Stimulated activated CD4-positive, alpha-beta T cell treated with anti-CD3 and anti-CD28 coated beads, Interleukin-1b, Interleukin-23, amount 100 ng/mL, for 1 hour (primary cell): ENCODE measurements around the gene CADM2.

Experiments used
- DNase-seq, 2 donors: peaks; one replicate each; pipeline ENCODE4 v3.0.0-alpha.2; 2020; ENCODE audit warnings: low read depth in 2 of 2

Gene CADM2

DNA sequence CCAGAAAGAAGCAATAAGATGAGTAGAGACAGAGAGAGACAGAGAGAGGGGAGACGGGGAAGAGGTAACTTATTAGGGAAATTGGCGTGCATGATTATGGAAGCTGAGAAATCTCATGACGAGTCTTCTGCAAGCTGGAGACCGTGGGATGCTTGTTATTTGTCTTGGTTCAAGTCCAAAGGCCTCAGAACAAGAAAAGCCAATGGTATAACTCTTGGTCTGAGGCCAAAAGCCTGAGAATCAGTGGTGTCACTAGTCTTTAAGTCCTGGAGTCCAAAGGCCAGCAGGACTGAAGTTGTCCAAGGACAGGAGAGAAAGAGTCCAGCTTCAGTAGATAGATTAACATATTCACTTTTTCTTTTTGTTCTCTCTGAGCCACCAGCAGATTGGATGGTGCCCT, 613.6 kb downstream of the CADM2 start:
- DNase-seq: no peak

DNA sequence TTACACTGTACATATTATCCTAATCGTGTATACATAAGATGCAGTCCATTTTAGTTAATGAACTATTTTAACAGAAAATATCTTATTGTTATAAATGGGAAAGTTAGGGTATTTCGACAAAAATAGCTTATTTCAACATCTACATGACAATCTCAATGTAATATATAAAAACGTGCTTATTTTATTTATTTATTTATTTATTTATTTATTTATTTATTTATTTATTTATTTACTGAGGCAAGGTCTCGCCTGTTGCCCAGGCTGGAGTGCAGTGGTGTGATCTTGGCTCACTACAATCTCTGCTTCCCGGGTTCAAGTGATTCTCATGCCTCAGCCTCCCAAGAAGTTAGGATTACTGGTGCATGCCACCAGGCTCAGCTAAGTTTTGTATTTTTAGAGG, 614.2 kb downstream of the CADM2 start:
- no peak for DNase-seq

DNA sequence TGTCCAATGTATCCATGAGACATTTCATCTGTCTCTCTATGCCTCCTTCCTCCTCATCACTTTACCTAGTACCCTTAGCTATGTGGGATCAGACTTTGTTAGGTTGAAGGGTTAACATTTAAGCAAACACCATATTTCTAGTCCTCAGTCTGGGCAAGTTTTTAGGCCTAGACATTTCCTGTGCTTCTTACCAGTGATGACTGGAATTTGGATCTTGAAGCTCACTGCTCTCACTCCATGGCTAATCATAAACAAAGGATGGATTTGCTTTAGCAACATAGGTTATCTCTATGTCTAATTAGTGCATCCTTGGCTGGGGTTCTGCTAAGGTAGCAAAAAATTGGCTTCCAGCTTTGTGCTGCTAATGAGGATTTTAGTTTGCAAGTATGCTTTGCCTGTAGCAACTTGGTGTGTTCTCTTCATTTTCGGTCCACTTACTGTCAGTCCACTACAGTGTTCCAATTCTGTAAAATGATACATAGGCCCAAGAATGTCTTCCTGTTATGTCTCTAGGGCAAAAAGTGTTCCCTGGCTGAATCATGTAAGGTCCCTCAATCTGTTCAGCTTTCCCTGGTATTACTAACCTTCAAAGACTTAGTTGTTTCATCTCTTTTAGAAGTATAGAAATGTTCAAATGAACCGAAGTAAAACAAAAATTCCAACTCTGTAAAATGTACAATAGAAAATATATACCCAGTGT, 615.4 kb downstream of the CADM2 start:
- no peak for DNase-seq

- no peak for DNase-seq
Observed at GRCh38 chr3:85576091-85576690, 617.4 kb downstream of the CADM2 start.

DNA sequence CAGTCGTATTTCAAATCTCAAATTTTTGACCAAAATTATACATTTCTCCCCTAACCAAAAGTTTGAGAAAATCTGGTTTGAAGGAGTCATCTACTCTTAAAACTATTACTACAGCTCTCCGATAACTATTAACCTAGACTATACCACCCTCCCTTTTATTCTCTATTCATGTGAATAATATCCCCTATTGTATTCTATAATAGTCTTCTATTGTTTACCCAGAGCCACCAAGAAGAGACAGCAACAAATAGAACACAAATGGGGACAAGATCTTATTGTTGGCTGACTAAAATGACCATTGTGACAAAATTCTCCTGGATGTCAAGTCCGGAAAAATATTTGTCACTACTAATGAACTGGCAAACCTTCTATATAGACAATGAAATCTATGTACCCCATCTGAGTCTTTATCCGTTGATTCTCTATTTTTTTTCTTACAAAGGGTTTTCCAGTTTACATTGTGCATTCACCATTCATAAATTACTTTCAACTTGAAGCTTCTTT, 618.0 kb downstream of the CADM2 start:
- no peak for DNase-seq

GRCh38 chr3:85584779-85585356, 626.1 kb downstream of the CADM2 start:
- no peak for DNase-seq

DNA sequence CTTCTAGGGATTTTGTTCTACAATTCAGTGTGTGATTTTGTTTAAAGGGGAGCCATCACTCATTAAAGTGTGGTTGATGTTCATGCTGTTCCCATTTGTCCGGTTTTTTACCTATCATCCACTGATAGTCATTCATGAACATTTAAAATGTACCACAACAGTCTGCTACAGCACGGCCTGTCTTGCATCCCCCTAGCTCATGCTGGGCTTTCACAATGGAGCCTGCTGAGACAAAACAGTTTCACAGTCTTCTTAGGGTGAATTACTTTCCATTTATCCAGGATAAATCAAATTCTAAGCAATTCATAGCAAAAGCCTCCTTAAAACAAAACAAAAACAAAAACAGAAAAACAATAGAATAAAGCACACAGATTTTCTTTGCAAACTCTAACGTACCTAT, 627.2 kb downstream of the CADM2 start:
- DNase-seq: no peak

GRCh38 chr3:85589145-85589544, 630.4 kb downstream of the CADM2 start:
- no peak for DNase-seq

DNA sequence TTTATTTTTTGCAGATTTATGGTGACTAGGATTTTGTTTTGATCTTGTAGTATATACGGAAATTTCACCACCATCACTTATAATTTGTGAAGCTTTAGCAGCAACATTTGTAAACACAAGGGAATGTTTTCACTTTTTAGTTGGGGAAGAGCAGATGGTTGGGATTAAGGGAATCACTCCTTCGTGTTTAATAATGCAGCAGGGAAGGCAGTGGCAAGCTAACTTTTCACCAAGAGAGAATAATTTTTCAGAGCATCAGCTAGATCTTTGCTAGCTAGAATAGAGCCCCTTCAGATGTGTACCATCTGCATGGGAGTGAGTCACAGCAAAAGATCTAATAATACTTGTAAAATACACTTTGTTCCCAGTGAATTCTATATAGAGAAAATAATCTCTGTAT, 632.7 kb downstream of the CADM2 start:
- no peak for DNase-seq

- DNase-seq: no peak
Observed at GRCh38 chr3:85592256-85592655, 633.5 kb downstream of the CADM2 start.

GRCh38 chr3:85594676-85595075, 635.9 kb downstream of the CADM2 start:
- no peak for DNase-seq

- no peak for DNase-seq
Observed at GRCh38 chr3:85603378-85603777, 644.6 kb downstream of the CADM2 start.

GRCh38 chr3:85604641-85605040, 645.9 kb downstream of the CADM2 start:
- DNase-seq: no peak

DNA sequence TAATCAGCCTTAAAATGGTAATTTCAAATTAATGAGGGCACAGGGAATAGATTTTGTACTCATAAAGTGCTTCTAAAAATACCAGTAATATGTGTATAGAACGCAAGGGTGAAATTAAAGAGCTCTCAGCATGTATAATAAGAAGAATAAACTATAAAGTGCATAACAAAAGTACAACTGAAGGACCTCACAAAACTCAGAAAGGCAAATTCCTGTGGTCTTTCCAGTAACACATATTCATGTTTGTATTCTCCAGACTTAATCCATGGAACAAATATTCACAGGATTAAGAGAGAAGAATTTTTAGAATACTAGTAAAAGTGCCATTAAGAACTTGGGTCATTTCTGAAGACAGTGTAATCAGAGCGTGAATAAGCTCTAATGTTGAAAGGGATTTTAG, 646.3 kb downstream of the CADM2 start:
- no peak for DNase-seq

- no peak for DNase-seq
Observed at GRCh38 chr3:85626662-85627061, 667.9 kb downstream of the CADM2 start.

DNA sequence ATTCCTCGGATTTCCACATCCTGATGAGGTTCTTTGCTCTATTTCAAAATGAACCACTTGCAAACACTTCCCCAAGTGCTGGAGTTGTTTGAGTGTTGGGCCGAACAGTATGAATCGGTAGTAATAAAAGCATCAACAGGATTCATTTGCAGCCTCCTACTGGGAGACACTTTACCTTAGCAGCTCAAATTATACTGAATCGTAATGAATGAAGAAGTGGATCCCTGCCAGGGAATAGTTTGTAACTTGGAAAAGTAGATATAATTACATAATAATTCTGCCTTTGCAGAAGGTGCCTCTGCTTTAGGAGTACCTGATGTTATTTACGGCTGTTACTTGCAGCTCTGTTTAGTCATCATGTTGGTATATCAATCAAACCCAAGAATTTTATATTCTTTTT, 669.1 kb downstream of the CADM2 start:
- no peak for DNase-seq

DNA sequence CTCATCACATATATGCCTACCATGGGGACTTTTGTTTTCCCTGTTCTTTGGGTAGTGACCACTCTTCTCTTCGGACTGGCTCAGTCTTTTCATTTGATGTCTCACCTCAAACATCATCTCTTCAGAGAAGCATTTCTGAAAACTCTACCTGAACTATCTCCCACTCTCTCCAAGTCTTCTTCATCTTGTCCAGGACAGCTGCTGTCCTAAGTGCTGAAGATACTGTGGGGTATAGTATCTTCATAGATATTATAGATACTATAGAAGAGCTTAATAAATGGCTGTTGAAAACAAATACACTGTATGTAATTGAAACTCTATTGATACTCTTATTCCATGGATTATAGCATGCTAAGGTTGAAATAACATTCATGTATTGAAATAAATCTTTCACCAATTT, 672.3 kb downstream of the CADM2 start:
- DNase-seq: no peak

DNA sequence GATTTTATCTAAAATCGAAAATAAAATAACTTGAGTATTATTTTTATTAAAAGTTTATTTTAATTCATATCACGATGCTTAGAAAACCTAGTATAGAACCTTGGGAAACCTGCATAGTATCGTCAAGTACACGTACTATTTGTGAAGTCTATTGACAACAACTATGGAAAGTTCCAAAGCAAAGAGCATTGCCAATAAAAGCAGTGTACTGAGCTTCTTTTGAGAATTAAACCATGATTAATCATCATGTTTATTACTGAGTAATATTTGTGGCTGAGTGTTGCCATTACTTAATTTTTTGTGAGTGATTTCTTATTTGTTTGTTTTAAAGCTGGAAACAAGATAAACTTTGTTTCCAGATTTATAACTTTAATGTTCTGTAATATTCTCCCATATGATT, 674.1 kb downstream of the CADM2 start:
- DNase-seq: no peak

DNA sequence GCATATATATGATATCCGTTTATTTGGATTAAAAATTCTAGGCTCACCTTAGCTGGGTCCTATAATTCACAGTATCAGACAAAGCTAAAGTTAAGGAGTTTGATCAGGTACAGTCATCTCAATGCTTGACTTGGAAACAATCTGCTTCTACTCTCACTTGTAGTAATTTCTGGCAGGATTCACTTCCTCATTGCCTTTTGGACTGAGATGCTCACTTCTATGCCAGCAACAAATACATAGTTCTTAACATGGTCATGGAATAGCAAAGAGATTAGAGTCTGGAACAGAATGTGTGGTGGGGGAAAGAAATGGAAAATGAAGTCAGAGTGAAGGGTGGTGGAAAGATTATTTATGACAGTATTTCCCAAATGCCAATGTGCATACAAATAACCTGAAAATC, 693.6 kb downstream of the CADM2 start:
- no peak for DNase-seq

DNA sequence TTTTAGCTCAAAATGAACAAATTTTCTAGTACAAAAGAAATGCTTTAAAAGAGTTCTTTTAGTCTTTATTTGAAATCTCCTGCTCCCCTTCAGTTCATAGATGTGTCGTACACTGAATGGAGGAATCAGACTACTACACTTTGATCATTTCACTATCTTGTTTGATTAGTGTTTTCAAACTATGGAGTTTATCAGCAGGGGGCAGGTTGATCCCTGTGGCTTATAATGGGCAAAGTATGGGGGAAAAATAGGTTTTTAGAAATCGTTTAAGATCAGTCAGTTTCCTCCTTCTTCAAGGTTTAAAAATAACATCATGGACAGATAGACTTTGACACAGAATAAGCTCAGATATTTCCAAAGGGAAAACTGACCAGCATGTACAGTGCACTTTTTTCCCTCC, 701.7 kb downstream of the CADM2 start:
- no peak for DNase-seq

- no peak for DNase-seq
Observed at GRCh38 chr3:85662462-85662861, 703.7 kb downstream of the CADM2 start.

GRCh38 chr3:85667744-85668143, 709.0 kb downstream of the CADM2 start:
- no peak for DNase-seq

DNA sequence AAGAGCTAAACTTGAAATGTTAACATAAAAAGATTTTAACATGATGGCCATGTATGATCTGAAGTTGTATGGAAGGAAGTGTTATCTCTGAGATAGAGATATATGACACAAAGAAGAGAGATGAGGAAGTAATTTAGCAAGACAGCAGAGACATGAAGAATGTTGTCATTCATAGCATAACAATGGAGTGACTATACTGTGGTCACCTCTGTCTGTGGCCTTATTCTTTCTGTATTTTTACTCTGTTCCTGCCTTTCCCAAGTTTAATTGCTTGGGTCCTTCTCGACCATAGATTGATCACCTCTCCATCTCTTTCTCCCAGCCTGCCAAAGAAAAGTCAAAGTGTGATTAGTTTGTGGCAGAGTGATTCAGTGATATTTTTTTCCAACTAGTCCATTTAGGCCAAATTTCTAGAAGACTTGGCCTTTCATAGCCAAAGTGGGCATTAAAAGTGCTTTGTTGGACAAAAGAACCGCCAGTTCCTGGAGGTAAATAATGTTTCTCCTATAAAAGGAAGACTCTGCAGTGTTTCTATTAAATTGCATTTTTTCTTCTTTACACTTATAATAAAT, 711.9 kb downstream of the CADM2 start:
- DNase-seq: no peak
